A673 (cell line): ENCODE results near the gene INSRR. TPM values are rescaled to one million over a fixed set of nuclear protein-coding genes. Genes with fewer than 3 reads are reported as not detected.
A peak's percentile ranks its signal among the peaks of the same experiment; 100 is the strongest.

Experiments used
- BruUV-seq: library from RNA; stranded (reverse); fragments of 400-500 nt; replicated peaks from 2 replicates; lab custom pipeline; 2021; lab: Mats Ljungman, UMichigan
- CTCF ChIA-PET: fragments of 300-600 bp; sonication (Branson Sonifier 250); formaldehyde crosslinking; loops from one replicate; lab custom pipeline; 2022; ENCODE audit warnings: antibody characterized with exemption; lab: Charles Lee
- POLR2A ChIA-PET: fragments of 300-600 bp; sonication (Branson Sonifier 250); formaldehyde crosslinking; loops from one replicate; lab custom pipeline; 2022; ENCODE audit warnings: antibody characterized with exemption; ENCODE audit not compliant: low non-redundant PET; lab: Charles Lee
- DNase-seq: peaks from one replicate; pipeline ENCODE4 v3.0.0-alpha.2; 2015; ENCODE audit warnings: low spot score
- H3K27ac ChIP-seq: fragments of 200-600 bp; sonication (generic); 2 replicates; pipeline ENCODE4 v1.5.1; 2016; ENCODE audit warnings: mixed run types, low read depth, mild to moderate bottlenecking, mixed read lengths, antibody characterized with exemption, low read length; ENCODE audit not compliant: poor library complexity, severe bottlenecking
- H3K27me3 ChIP-seq: fragments of 200-600 bp; sonication (generic); replicated peaks from 2 replicates; pipeline ENCODE4 v1.6.1; 2017; ENCODE audit warnings: mixed run types, low read depth, mild to moderate bottlenecking, mixed read lengths, antibody characterized with exemption, low read length; ENCODE audit not compliant: insufficient read depth, poor library complexity
- H3K36me3 ChIP-seq: fragments of 200-600 bp; sonication (generic); 2 replicates; pipeline ENCODE4 v1.6.1; 2016; ENCODE audit warnings: mixed run types, mild to moderate bottlenecking, mixed read lengths, antibody characterized with exemption, low read length; ENCODE audit not compliant: insufficient read depth, poor library complexity, severe bottlenecking
- H3K4me1 ChIP-seq: fragments of 200-600 bp; sonication (generic); 2 replicates; pipeline ENCODE4 v1.6.1; 2017; ENCODE audit warnings: mixed run types, mild to moderate bottlenecking, mixed read lengths, antibody characterized with exemption, low read length; ENCODE audit not compliant: insufficient read depth, poor library complexity, severe bottlenecking
- H3K4me3 ChIP-seq: fragments of 200-600 bp; sonication (generic); 2 replicates; pipeline ENCODE4 v1.5.1; 2016; ENCODE audit warnings: low read depth, mixed run types, mild to moderate bottlenecking, mixed read lengths, low read length; ENCODE audit not compliant: poor library complexity, severe bottlenecking
- H3K9me3 ChIP-seq: fragments of 200-600 bp; sonication (generic); 2 replicates; pipeline ENCODE4 v1.6.1; 2016; ENCODE audit warnings: mixed run types, low read depth, mild to moderate bottlenecking, mixed read lengths, antibody characterized with exemption, low read length; ENCODE audit not compliant: poor library complexity, severe bottlenecking
- CTCF ChIP-seq: fragments of 300-800, 200-600 bp; sonication (generic); conservative IDR thresholded peaks from 2 replicates; pipeline ENCODE4 v1.5.1; 2017; ENCODE audit warnings: low read depth, mild to moderate bottlenecking, antibody characterized with exemption, low read length, moderate library complexity, mixed read lengths
- EZH2 ChIP-seq: fragments of 200-600 bp; sonication (generic); IDR thresholded peaks from 2 replicates; pipeline ENCODE4 v1.6.1; 2017; ENCODE audit warnings: borderline replicate concordance, low read depth, mild to moderate bottlenecking, mixed read lengths, antibody characterized with exemption, low read length; ENCODE audit not compliant: poor library complexity, severe bottlenecking
- intact Hi-C: fragments of 100-400 bp; cut with micrococcal nuclease; formaldehyde crosslinking; loops from one replicate; pipeline ENCODE4 v1.10.0; 2022; ENCODE audit not compliant: unreplicated experiment
- total RNA-seq: library from RNA; stranded (reverse); gene quantifications from 2 replicates; pipeline ENCODE4 v1.2.3, GENCODE V29; 2021

Gene INSRR
- total RNA-seq, 1 experiment from 2014 or later = 0.15 TPM

DNA sequence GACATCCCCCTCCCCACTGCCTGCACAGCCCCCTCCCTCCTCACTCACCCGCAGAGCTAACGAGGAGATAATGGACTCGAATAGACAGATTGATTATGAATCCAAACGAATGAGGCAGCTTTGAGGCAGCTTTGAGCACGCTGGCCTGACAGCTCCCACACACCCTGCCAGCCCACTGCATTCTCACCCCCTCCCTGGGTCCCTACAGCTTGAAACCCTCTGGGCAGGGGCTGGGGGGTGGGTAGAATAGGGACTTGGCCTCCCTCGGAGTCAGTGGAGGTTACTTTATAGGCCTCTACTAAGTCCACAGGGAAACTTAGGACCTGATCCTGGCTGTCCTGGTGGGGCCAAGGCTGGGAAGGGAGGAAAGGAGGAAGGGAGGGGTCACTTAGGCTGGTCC lies 3.7 kb upstream of the INSRR start:
- peaks cover 15% of the 10 kb centered on the region for H3K4me1 ChIP-seq

DNA sequence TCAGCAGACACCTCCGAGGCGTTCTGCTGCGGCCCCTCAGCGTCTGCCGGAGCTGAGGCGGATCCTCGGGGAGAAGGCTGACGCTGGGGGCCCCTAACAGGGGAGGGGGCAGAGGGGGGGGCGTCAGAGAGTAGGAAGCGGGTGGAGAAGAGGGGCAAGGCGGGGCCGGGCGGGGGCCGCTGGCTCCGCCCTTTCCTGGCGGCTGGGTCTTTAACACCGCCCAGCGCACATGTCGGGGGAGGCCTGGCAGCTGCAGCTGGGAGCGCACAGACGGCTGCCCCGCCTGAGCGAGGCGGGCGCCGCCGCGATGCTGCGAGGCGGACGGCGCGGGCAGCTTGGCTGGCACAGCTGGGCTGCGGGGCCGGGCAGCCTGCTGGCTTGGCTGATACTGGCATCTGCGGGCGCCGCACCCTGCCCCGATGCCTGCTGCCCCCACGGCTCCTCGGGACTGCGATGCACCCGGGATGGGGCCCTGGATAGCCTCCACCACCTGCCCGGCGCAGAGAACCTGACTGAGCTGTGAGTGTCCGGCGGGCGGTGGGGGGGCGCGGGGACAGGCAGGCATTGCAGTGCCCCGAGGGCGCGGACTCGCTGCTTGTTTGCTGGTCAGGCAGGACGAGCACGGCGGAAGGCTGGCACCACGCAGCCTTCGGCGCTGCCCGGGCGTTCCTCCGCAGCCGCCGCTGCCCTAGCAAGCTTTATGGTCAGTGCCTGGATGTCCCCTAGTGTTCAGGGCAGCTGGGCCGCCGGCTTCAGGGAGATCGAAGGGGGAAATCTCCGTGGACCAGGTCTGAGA lies 1.9 kb upstream of the INSRR start, which contains the start of gene NTRK1:
TSS of gene NTRK1 (plus strand) at position 238 of the 796 bp plus-strand sequence. CDS start at position 308, 70 bp downstream.
- Histone ChIP-seq H3K27me3 (peaks cover 27% of the 10 kb centered on the region), H3K27ac (no peak within 1 kb of the TSS), H3K9me3 (no peaks in the 10 kb centered on the region), H3K4me1 (peaks cover 15% of the 10 kb centered on the region), H3K36me3 (no peaks in the 10 kb centered on the region), H3K4me3 (peak within 1 kb of the TSS; percentile 55)
- POLR2A ChIA-PET = interaction anchor here (0.6 kb wide), 1 partner anchor 313 kb away, joined by 9 read pairs; no protein-coding TSS in a partner anchor
- TF ChIP-seq CTCF (no peak), EZH2 (no peak)
- intact Hi-C loops = loop anchor here (1.0 to 2.0 kb wide), 3 partner anchors 64 to 172 kb away; no protein-coding TSS in a partner anchor
- CTCF ChIA-PET = interaction anchor here (0.6 to 3.3 kb wide), 13 partner anchors 13 to 293 kb away, joined by 3 to 62 read pairs (median 6); partner anchors contain the start of genes CRABP2, ISG20L2 and METTL25B
- DNase-seq = peak; percentile 75
- BruUV-seq = no TSS peak

More for the DNA sequence above, 3.7 kb upstream of the INSRR start:
- intact Hi-C loops = no loop called here
- H3K36me3 ChIP-seq = no peaks in the 10 kb centered on the region
- H3K9me3 ChIP-seq = no peaks in the 10 kb centered on the region
- no peak for DNase-seq
- POLR2A ChIA-PET = no interaction called here
- no peak for TF ChIP-seq EZH2
- TF ChIP-seq CTCF = no peak
- H3K27me3 ChIP-seq = peaks cover 27% of the 10 kb centered on the region
- CTCF ChIA-PET = interaction anchor here (1.4 to 1.5 kb wide), 2 partner anchors 24 to 30 kb away, joined by 3 to 8 read pairs; no protein-coding TSS in a partner anchor
- no peak overlapping the region for H3K27ac ChIP-seq
- no TSS peak for BruUV-seq
- no peak overlapping the region for H3K4me3 ChIP-seq

GRCh38 chr1:156860113-156860627 lies 1.3 kb upstream of the INSRR start:
- BruUV-seq = no TSS peak

More at GRCh38 chr1:156860113-156860627, 1.3 kb upstream of the INSRR start:
- ChIA-PET CTCF (interaction anchor here (0.6 to 3.3 kb wide), 12 partner anchors 12 to 294 kb away, joined by 3 to 62 read pairs (median 5); partner anchors contain the start of genes CRABP2, ISG20L2 and METTL25B), POLR2A (no interaction called here)
- TF ChIP-seq EZH2 (no peak), CTCF (peak; percentile 94)
- H3K27me3 ChIP-seq = peaks cover 27% of the 10 kb centered on the region
- no peaks in the 10 kb centered on the region for H3K36me3 ChIP-seq
- no peak overlapping the region for H3K27ac ChIP-seq
- DNase-seq = peak; percentile 63
- intact Hi-C loops = loop anchor here (1.0 to 2.0 kb wide), 3 partner anchors 63 to 171 kb away; no protein-coding TSS in a partner anchor
- H3K9me3 ChIP-seq = no peaks in the 10 kb centered on the region
- peak overlapping the region; percentile 55 for H3K4me3 ChIP-seq
- peaks cover 10% of the 10 kb centered on the region for H3K4me1 ChIP-seq
